Caco-2 (cell line): ENCODE data around the gene MUC5B. TPM values are rescaled to one million over a fixed set of nuclear protein-coding genes. Genes with fewer than 3 reads are reported as not detected.

Source experiments
- BruUV-seq: library from RNA; stranded (reverse); fragments of 400-500 nt; replicated peaks from 2 replicates; lab custom pipeline; 2021; lab: Mats Ljungman, UMichigan
- CTCF ChIA-PET: fragments of 300-600 bp; sonication (Branson Sonifier 250); formaldehyde crosslinking; loops from one replicate; lab custom pipeline; 2022; ENCODE audit warnings: antibody characterized with exemption; lab: Charles Lee
- POLR2A ChIA-PET: fragments of 300-600 bp; sonication (Branson Sonifier 250); formaldehyde crosslinking; loops from one replicate; lab custom pipeline; 2022; ENCODE audit warnings: antibody characterized with exemption; lab: Charles Lee
- DNase-seq, 2 experiments: peaks; one replicate each; pipeline versions ENCODE4 v3.0.0 to v3.0.0-alpha.2; 2020 to 2022
- H3K27me3 ChIP-seq: replicated peaks from 2 replicates; pipeline ENCODE4 v1.6.0; 2011; ENCODE audit warnings: low read length; ENCODE audit not compliant: control insufficient read depth, insufficient read depth
- H3K36me3 ChIP-seq: 2 replicates; pipeline ENCODE4 v1.5.1; 2011; ENCODE audit warnings: low read length; ENCODE audit not compliant: control insufficient read depth, insufficient read depth
- H3K4me1 ChIP-seq: fragments of 250-450 bp; sonication (Bioruptor Pico); 2 replicates; pipeline ENCODE4 v1.5.1; 2020; ENCODE audit warnings: mild to moderate bottlenecking
- H3K4me3 ChIP-seq: 2 replicates; pipeline ENCODE4 v1.5.1; 2011; ENCODE audit warnings: low read depth, mild to moderate bottlenecking, control low read depth, low read length
- H3K9me3 ChIP-seq: fragments of 250-450 bp; sonication (Bioruptor Pico); 2 replicates; pipeline ENCODE4 v1.5.1; 2020; ENCODE audit warnings: mild to moderate bottlenecking, moderate library complexity
- H3K27ac Mint-ChIP-seq: one replicate; pipeline ENCODE4 v1.8.0; 2022; ENCODE audit warnings: mixed read lengths; ENCODE audit not compliant: unreplicated experiment
- H3K27me3 Mint-ChIP-seq: one replicate; pipeline ENCODE4 v1.8.0; 2022; ENCODE audit warnings: mixed read lengths; ENCODE audit not compliant: insufficient read depth, unreplicated experiment
- H3K36me3 Mint-ChIP-seq: one replicate; pipeline ENCODE4 v1.8.0; 2022; ENCODE audit warnings: mild to moderate bottlenecking, mixed read lengths; ENCODE audit not compliant: insufficient read depth, unreplicated experiment
- H3K4me1 Mint-ChIP-seq: one replicate; pipeline ENCODE4 v1.8.0; 2022; ENCODE audit warnings: low read depth, mixed read lengths; ENCODE audit not compliant: unreplicated experiment
- H3K4me3 Mint-ChIP-seq: one replicate; pipeline ENCODE4 v1.8.0; 2022; ENCODE audit warnings: mild to moderate bottlenecking, moderate library complexity, mixed read lengths; ENCODE audit not compliant: unreplicated experiment
- H3K9me3 Mint-ChIP-seq: one replicate; pipeline ENCODE4 v1.8.0; 2022; ENCODE audit warnings: mixed read lengths; ENCODE audit not compliant: unreplicated experiment
- CTCF ChIP-seq, 2 experiments: fragments of 200-600 bp in 1 of 2; IDR thresholded peaks; 1 replicate in 1 of 2; 2 replicates in 1 of 2; pipeline versions ENCODE4 v1.5.1 to v1.8.0; 2011 to 2022; ENCODE audit warnings: antibody characterized with exemption in 1 of 2, control low read depth in 1 of 2, inconsistent platforms in 1 of 2, low read depth in 1 of 2, low read length in 1 of 2, mild to moderate bottlenecking in 1 of 2, moderate library complexity in 1 of 2; ENCODE audit not compliant: insufficient read depth in 1 of 2, severe bottlenecking in 1 of 2, unreplicated experiment in 1 of 2
- intact Hi-C: fragments of 100-400 bp; cut with micrococcal nuclease; formaldehyde crosslinking; loops from one replicate; pipeline ENCODE4 v1.10.0; 2022; ENCODE audit not compliant: unreplicated experiment
- total RNA-seq: library from RNA; stranded (reverse); gene quantifications from 2 replicates; pipeline ENCODE4 v1.2.3, GENCODE V29; 2022

The MUC5B gene
- total RNA-seq, 1 experiment from 2014 or later, result not detected

- H3K4me1 Mint-ChIP-seq, result no peaks in the 10 kb centered on the region
- intact Hi-C loops, result no loop called here
- Histone ChIP-seq H3K4me1 (no peaks in the 10 kb centered on the region), H3K27me3 (no peaks in the 10 kb centered on the region), H3K4me3 (no peak overlapping the region), H3K9me3 (no peaks in the 10 kb centered on the region), H3K36me3 (peaks cover 3% of the 10 kb centered on the region)
- no TSS peak for BruUV-seq
- ChIA-PET POLR2A (no interaction called here), CTCF (no interaction called here)
- no peak overlapping the region for H3K27ac Mint-ChIP-seq
- no peak overlapping the region for H3K4me3 Mint-ChIP-seq
- H3K36me3 Mint-ChIP-seq, result peaks cover 59% of the 10 kb centered on the region
- TF ChIP-seq CTCF (IDR thresholded peaks at IDR 0.05; ENCODE audit: insufficient read depth in 1 of 2, low read depth in 1 of 2, low read length in 1 of 2, severe bottlenecking in 1 of 2, unreplicated experiment in 1 of 2), result no peak
- no peaks in the 10 kb centered on the region for H3K27me3 Mint-ChIP-seq
- no peaks in the 10 kb centered on the region for H3K9me3 Mint-ChIP-seq
- no peak for DNase-seq
These were observed 60.2 kb downstream of the MUC5B start for GRCh38 chr11:1283091-1283511.

DNA sequence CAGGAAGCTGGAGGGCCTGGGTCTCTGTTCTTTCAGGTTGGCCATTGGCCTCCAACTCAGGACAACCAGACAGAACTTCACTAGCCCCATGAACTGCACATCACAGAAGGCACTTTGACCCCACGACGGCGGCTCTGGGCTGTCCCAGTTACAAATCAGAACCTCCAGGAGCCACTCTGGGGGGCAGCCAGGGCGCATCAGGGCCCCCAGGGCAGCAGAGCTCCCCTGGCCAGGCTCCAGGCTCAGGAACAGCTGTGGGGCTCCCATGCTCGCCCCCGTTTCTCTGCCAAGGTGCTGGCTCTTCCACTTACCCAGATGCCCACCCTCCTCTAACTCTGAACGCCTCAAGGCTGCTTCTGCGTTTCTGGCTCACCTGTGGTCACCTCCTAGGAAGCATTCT, 61.0 kb downstream of the MUC5B start:
- CTCF ChIA-PET, result no interaction called here
- no peak overlapping the region for H3K4me3 Mint-ChIP-seq
- H3K4me3 ChIP-seq, result no peak overlapping the region

DNA sequence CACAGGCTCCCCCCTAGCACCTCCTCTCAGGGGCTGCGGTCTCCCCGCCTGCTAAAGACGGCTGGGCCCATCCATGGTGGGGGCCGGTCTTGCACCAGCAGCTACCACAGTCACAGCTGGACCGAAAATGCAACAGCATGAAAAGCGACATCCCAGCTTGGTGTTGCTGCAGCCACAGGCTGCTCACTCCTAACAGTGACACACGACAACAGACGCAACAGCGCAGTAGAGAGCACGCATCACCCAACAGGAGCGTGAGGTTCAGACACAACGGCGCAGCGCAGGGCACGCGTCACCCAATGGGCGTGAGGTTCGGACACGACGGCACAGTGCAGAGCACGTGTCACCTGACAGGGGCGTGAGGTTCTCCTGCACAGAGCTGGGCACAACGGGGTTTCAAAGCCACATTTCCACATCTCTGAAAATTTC, 62.5 kb downstream of the MUC5B start:
- POLR2A ChIA-PET, result no interaction called here
- H3K4me3 ChIP-seq, result no peak overlapping the region
- Mint-ChIP-seq H3K27me3 (no peaks in the 10 kb centered on the region), H3K4me1 (no peaks in the 10 kb centered on the region), H3K27ac (no peak overlapping the region), H3K4me3 (no peak overlapping the region), H3K36me3 (peaks cover 61% of the 10 kb centered on the region), H3K9me3 (no peaks in the 10 kb centered on the region)
- peaks cover 12% of the 10 kb centered on the region for H3K36me3 ChIP-seq
- CTCF ChIA-PET, result no interaction called here
- intact Hi-C loops, result no loop called here
- H3K9me3 ChIP-seq, result no peaks in the 10 kb centered on the region
- H3K4me1 ChIP-seq, result no peaks in the 10 kb centered on the region
- H3K27me3 ChIP-seq, result no peaks in the 10 kb centered on the region
- BruUV-seq, result no TSS peak
- no peak for DNase-seq
- no peak for TF ChIP-seq CTCF (IDR thresholded peaks at IDR 0.05; ENCODE audit: insufficient read depth in 1 of 2, low read depth in 1 of 2, low read length in 1 of 2, severe bottlenecking in 1 of 2, unreplicated experiment in 1 of 2)

More for the DNA sequence above, 61.0 kb downstream of the MUC5B start:
- H3K27ac Mint-ChIP-seq, result no peak overlapping the region
- no TSS peak for BruUV-seq
- H3K36me3 ChIP-seq, result peaks cover 9% of the 10 kb centered on the region
- no peak for TF ChIP-seq CTCF (IDR thresholded peaks at IDR 0.05; ENCODE audit: insufficient read depth in 1 of 2, low read depth in 1 of 2, low read length in 1 of 2, severe bottlenecking in 1 of 2, unreplicated experiment in 1 of 2)
- no peak for DNase-seq
- no peaks in the 10 kb centered on the region for H3K27me3 Mint-ChIP-seq
- peaks cover 59% of the 10 kb centered on the region for H3K36me3 Mint-ChIP-seq
- no peaks in the 10 kb centered on the region for H3K9me3 Mint-ChIP-seq
- no peaks in the 10 kb centered on the region for H3K4me1 ChIP-seq
- no peaks in the 10 kb centered on the region for H3K4me1 Mint-ChIP-seq
- H3K9me3 ChIP-seq, result no peaks in the 10 kb centered on the region
- POLR2A ChIA-PET, result no interaction called here
- no peaks in the 10 kb centered on the region for H3K27me3 ChIP-seq
- intact Hi-C loops, result no loop called here
